ENCODE results near the gene COBL.

DNA sequence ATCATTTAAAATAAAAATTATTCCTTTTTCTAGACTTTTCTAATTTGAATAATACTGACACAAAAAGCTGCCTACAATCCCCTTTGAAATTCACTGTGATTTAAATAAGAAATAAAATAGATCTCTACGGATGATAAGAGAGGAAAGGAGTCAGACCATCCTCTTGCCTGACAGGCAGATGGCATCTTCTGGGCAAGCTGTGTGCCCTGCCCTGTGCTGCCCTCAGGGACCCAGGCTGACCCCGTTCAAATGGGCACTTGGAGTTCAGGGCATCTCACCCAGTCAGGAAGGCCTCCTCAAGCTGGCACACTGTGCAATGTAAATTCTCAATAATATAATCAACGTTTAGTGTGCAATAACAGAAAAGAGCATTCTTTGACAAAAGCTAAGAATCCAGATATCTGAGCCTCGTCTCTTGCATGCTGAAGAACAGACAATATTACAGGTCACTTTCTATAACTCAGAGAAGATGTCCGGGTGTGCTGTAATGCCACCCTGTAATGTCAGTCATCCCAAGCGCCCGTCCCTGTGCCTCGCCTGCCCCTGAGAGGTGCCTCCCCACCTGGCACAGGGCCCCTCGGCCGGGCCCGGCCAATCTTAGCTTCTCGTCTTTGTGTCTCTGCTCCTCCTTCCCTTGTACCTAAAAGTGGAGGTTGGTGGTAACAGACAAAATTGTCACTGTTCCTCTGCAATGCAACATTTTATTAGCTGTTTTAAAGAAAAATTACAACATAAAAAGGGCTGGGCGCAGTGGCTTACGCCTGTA lies 263.3 kb downstream of the COBL start:
- TF ChIP-seq, protein P1, sequence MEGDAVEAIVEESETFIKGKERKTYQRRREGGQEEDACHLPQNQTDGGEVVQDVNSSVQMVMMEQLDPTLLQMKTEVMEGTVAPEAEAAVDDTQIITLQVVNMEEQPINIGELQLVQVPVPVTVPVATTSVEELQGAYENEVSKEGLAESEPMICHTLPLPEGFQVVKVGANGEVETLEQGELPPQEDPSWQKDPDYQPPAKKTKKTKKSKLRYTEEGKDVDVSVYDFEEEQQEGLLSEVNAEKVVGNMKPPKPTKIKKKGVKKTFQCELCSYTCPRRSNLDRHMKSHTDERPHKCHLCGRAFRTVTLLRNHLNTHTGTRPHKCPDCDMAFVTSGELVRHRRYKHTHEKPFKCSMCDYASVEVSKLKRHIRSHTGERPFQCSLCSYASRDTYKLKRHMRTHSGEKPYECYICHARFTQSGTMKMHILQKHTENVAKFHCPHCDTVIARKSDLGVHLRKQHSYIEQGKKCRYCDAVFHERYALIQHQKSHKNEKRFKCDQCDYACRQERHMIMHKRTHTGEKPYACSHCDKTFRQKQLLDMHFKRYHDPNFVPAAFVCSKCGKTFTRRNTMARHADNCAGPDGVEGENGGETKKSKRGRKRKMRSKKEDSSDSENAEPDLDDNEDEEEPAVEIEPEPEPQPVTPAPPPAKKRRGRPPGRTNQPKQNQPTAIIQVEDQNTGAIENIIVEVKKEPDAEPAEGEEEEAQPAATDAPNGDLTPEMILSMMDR (IDR thresholded peaks at IDR 0.05 in 2 of 3, conservative IDR thresholded peaks at IDR 0.05 in 1 of 3; ENCODE audit: control insufficient read depth in 2 of 3, extremely low read depth in 1 of 3, insufficient read depth in 1 of 3, low read depth in 3 of 3, low read length in 3 of 3), result no peak
- no peak for TF ChIP-seq BCL11A (IDR thresholded peaks at IDR 0.05; ENCODE audit: low read depth, low read length)
- no peak for TF ChIP-seq STAT3 (IDR thresholded peaks at IDR 0.05; ENCODE audit: low read depth, low read length)

All from GM12878 (cell line).